Dermis microvascular lymphatic vessel endothelial cell (primary cell): ENCODE data around the gene TMEM62. TPM values are rescaled to one million over a fixed set of nuclear protein-coding genes. Genes with fewer than 3 reads are reported as not detected.

Source experiments
- DNase-seq, 2 donors: peaks; one replicate each; pipeline versions ENCODE4 v3.0.0 to v3.0.0-alpha.2; 2010; ENCODE audit warnings: low read depth in 2 of 2
- total RNA-seq: library from RNA; depleted of rRNA; stranded (reverse); fragments of >200 nt; gene quantifications from 2 replicates; pipeline ENCODE4 v1.2.1, GENCODE V29; 2014

TMEM62 gene
- 11.4 and 12.7 TPM in 2 replicates for total RNA-seq

GRCh38 chr15:43133430-43134156 lies at the start of gene TMEM62:
TSS of gene TMEM62 (plus strand) at chr15:43133586. CDS start at chr15:43133803, 217 bp downstream.
- peak; percentile 42 to 69 for DNase-seq

GRCh38 chr15:43085921-43086320 lies 47.5 kb upstream of the TMEM62 start:
- no peak for DNase-seq

GRCh38 chr15:43086551-43086950 lies 46.8 kb upstream of the TMEM62 start:
- DNase-seq, result no peak

- no peak for DNase-seq
These were observed 41.5 kb upstream of the TMEM62 start for GRCh38 chr15:43091859-43092258.

- DNase-seq, result no peak
These were observed 40.4 kb upstream of the TMEM62 start for GRCh38 chr15:43093026-43093425.

- DNase-seq, result no peak
These were observed 38.9 kb upstream of the TMEM62 start for GRCh38 chr15:43094416-43095030.

GRCh38 chr15:43095243-43095642 lies 38.1 kb upstream of the TMEM62 start:
- DNase-seq, result no peak

- no peak for DNase-seq
These were observed 37.6 kb upstream of the TMEM62 start for GRCh38 chr15:43095708-43096347.

GRCh38 chr15:43096411-43096810 lies 37.0 kb upstream of the TMEM62 start:
- no peak for DNase-seq

- DNase-seq, result no peak
These were observed 34.1 kb upstream of the TMEM62 start for GRCh38 chr15:43099105-43099845.

- DNase-seq, result peak in 1 of 2 donors; percentile 1
These were observed 32.4 kb upstream of the TMEM62 start for GRCh38 chr15:43100971-43101370.

GRCh38 chr15:43102187-43102586 lies 31.2 kb upstream of the TMEM62 start:
- no peak for DNase-seq

GRCh38 chr15:43103907-43104306 lies 29.5 kb upstream of the TMEM62 start:
- no peak for DNase-seq

GRCh38 chr15:43104426-43104825 lies 29.0 kb upstream of the TMEM62 start:
- peak in 1 of 2 donors; percentile 4 for DNase-seq

- peak in 1 of 2 donors; percentile 34 for DNase-seq
These were observed 28.2 kb upstream of the TMEM62 start for GRCh38 chr15:43105077-43105736.

GRCh38 chr15:43105778-43106485 lies 27.5 kb upstream of the TMEM62 start, which contains the start of gene UBR1:
TSS of gene UBR1 (minus strand) at chr15:43106038. CDS start at chr15:43106022, 16 bp downstream.
- DNase-seq, result peak; percentile 91 to 92

GRCh38 chr15:43106486-43106829 lies 26.9 kb upstream of the TMEM62 start:
- no peak for DNase-seq

GRCh38 chr15:43107751-43108150 lies 25.6 kb upstream of the TMEM62 start:
- DNase-seq, result no peak

- DNase-seq, result no peak
These were observed 22.0 kb upstream of the TMEM62 start for GRCh38 chr15:43111354-43111753.

GRCh38 chr15:43118286-43118685 lies 15.1 kb upstream of the TMEM62 start:
- no peak for DNase-seq

GRCh38 chr15:43118829-43119228 lies 14.6 kb upstream of the TMEM62 start:
- no peak for DNase-seq
